ENCODE results near the gene AXIN2. TPM values are rescaled to one million over a fixed set of nuclear protein-coding genes. Genes with fewer than 3 reads are reported as not detected.

Gene AXIN2
- total RNA-seq, 4 donors from 2014 or later = 8.2 to 65.1 (median 42.0) TPM

- no peaks in the 10 kb centered on the region for H3K4me1 ChIP-seq
- no peak for DNase-seq
- no peaks in the 10 kb centered on the region for H3K36me3 ChIP-seq
- no peak overlapping the region for H3K4me3 ChIP-seq
- intact Hi-C loops (cut with DNase I; ENCODE audit: low total_unique reads) = no loop called here
- no peaks in the 10 kb centered on the region for H3K9me3 ChIP-seq
- no peak for TF ChIP-seq CTCF (IDR thresholded peaks at IDR 0.05)
- TF ChIP-seq POLR2A (IDR thresholded peaks at IDR 0.05) = no peak
- H3K27ac ChIP-seq = no peak overlapping the region
- H3K27me3 ChIP-seq = no peaks in the 10 kb centered on the region
Measured at GRCh38 chr17:65482201-65482600, 79.2 kb downstream of the AXIN2 start.

DNA sequence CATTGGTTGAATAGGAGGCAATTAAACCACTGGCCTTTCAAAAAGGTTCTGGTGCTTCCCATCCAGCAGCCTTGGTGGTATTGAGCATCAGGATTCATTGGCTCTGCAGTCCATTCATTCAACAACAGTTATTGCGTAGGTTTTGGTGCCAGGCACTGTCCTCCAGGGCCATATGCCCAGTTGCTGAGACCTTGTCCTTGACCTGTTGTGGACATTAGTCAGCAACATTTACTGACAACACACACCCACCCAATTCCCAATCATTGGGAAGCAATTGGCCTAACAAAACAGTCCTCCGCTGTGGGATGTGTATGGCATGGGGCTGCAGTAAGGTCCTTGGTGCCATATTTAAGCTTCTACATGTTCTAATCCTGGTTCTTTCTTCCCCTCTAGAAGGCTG lies 82.2 kb downstream of the AXIN2 start:
- Histone ChIP-seq H3K27me3 (no peaks in the 10 kb centered on the region), H3K4me3 (no peak overlapping the region), H3K36me3 (no peaks in the 10 kb centered on the region), H3K9me3 (no peaks in the 10 kb centered on the region), H3K27ac (no peak overlapping the region), H3K4me1 (no peaks in the 10 kb centered on the region)
- TF ChIP-seq CTCF (IDR thresholded peaks at IDR 0.05) (no peak), POLR2A (IDR thresholded peaks at IDR 0.05) (no peak)
- DNase-seq = no peak
- intact Hi-C loops (cut with DNase I; ENCODE audit: low total_unique reads) = no loop called here
